Measurements from ENCODE around the gene ATF6. TPM values are rescaled to one million over a fixed set of nuclear protein-coding genes. Genes with fewer than 3 reads are reported as not detected.

Gene ATF6
- total and polyA plus RNA-seq, 8 donors = 2.2 to 29.5 (median 16.9) TPM

- no peak for TF ChIP-seq CTCF (IDR thresholded peaks at IDR 0.05)
- Histone ChIP-seq H3K9me3 (no peaks in the 10 kb centered on the region), H3K27ac (peak overlapping the region; percentile 24 to 83 (median 75)), H3K36me3 (no peaks in the 10 kb centered on the region), H3K4me3 (peak overlapping the region; percentile 68 to 90 (median 74)), H3K27me3 (no peaks in the 10 kb centered on the region), H3K4me1 (peaks cover 0 to 7% (median 0%) of the 10 kb centered on the region in 3 donors)
- intact Hi-C loops (cut with DNase I) = no loop called here
- DNase-seq (peak; percentile 24 to 80 (median 52)), ATAC-seq (peak; percentile 39 to 52 (median 50)), FAIRE-seq (no peak)
- 0 to 1% methylated on average over 30 to 34 of the region's 34 CpGs for WGBS, 2 donors
These were observed 40.1 kb upstream of the ATF6 start for GRCh38 chr1:161725908-161726472.

GRCh38 chr1:161726473-161727255 is 39.5 kb upstream of the ATF6 start:
- H3K4me1 ChIP-seq = peaks cover 0 to 7% (median 0%) of the 10 kb centered on the region in 3 donors
- H3K9me3 ChIP-seq = no peaks in the 10 kb centered on the region
- intact Hi-C loops (cut with DNase I) = no loop called here
- 1% methylated on average over 61 to 83 of the region's 83 CpGs for WGBS, 2 donors
- no peak for TF ChIP-seq CTCF (IDR thresholded peaks at IDR 0.05)
- peak; percentile 88 to 93 (median 90) for ATAC-seq
- no peak for FAIRE-seq
- H3K36me3 ChIP-seq = no peaks in the 10 kb centered on the region
- no peaks in the 10 kb centered on the region for H3K27me3 ChIP-seq
- peak; percentile 88 to 94 (median 89) for DNase-seq
- peak overlapping the region; percentile 68 to 90 (median 74) for H3K4me3 ChIP-seq
- H3K27ac ChIP-seq = peak overlapping the region; percentile 56 to 83 (median 78)

GRCh38 chr1:161727256-161727924 is 38.7 kb upstream of the ATF6 start:
- DNase-seq (no peak), FAIRE-seq (no peak), ATAC-seq (peak in 2 of 4 donors; percentile 9 to 25)
- intact Hi-C loops (cut with DNase I) = no loop called here
- peak overlapping the region; percentile 45 to 77 (median 69) for H3K4me3 ChIP-seq
- H3K9me3 ChIP-seq = no peaks in the 10 kb centered on the region
- TF ChIP-seq CTCF (IDR thresholded peaks at IDR 0.05) = no peak
- H3K27me3 ChIP-seq = no peaks in the 10 kb centered on the region
- H3K36me3 ChIP-seq = no peaks in the 10 kb centered on the region
- WGBS, 2 donors = 3% methylated on average over 36 to 38 of the region's 38 CpGs
- peak overlapping the region; percentile 56 to 77 (median 68) for H3K27ac ChIP-seq
- H3K4me1 ChIP-seq = peaks cover 0 to 7% (median 0%) of the 10 kb centered on the region in 3 donors

- no peak for TF ChIP-seq CTCF (IDR thresholded peaks at IDR 0.05)
- intact Hi-C loops (cut with DNase I) = no loop called here
- WGBS, 2 donors = 81 to 96% methylated on average over 4 to 7 of the region's 7 CpGs
- no peak overlapping the region for H3K27ac ChIP-seq
- H3K4me3 ChIP-seq = no peak overlapping the region
- H3K4me1 ChIP-seq = peaks cover 0 to 7% (median 0%) of the 10 kb centered on the region in 3 donors
- no peak for FAIRE-seq
- no peaks in the 10 kb centered on the region for H3K9me3 ChIP-seq
- no peak for DNase-seq
- no peaks in the 10 kb centered on the region for H3K36me3 ChIP-seq
- no peak for ATAC-seq
- H3K27me3 ChIP-seq = no peaks in the 10 kb centered on the region
These were observed 37.5 kb upstream of the ATF6 start for GRCh38 chr1:161728376-161729226.
